ENCODE data around the gene RNF169.

RNF169 gene

GRCh38 chr11:74730571-74731260 is 17.9 kb upstream of the RNF169 start:
- no peak for TF ChIP-seq ZFX (IDR thresholded peaks at IDR 0.05; ENCODE audit: borderline replicate concordance)
- no peak for TF ChIP-seq CTCF (IDR thresholded peaks at IDR 0.05)
- no peak overlapping the region for H3K27ac ChIP-seq

GRCh38 chr11:74731301-74732094 is 17.2 kb upstream of the RNF169 start, which contains the start of gene CHRDL2:
Gene CHRDL2 (minus strand): TSS chr11:74731426. CDS start chr11:74730888, 538 bp downstream.
- TF ChIP-seq CTCF (IDR thresholded peaks at IDR 0.05) (no peak), ZFX (IDR thresholded peaks at IDR 0.05; ENCODE audit: borderline replicate concordance) (no peak)
- H3K27ac ChIP-seq, result no peak within 1 kb of the TSS

GRCh38 chr11:74734559-74734925 is 14.1 kb upstream of the RNF169 start:
- H3K27ac ChIP-seq, result no peak overlapping the region
- no peak for TF ChIP-seq CTCF (IDR thresholded peaks at IDR 0.05)
- TF ChIP-seq ZFX (IDR thresholded peaks at IDR 0.05; ENCODE audit: borderline replicate concordance), result no peak

- TF ChIP-seq CTCF (IDR thresholded peaks at IDR 0.05) (no peak), ZFX (IDR thresholded peaks at IDR 0.05; ENCODE audit: borderline replicate concordance) (no peak)
- no peak overlapping the region for H3K27ac ChIP-seq
These were observed 13.2 kb upstream of the RNF169 start for GRCh38 chr11:74735365-74735928.

- no peak overlapping the region for H3K27ac ChIP-seq
- TF ChIP-seq ZFX (IDR thresholded peaks at IDR 0.05; ENCODE audit: borderline replicate concordance) (no peak), CTCF (IDR thresholded peaks at IDR 0.05) (no peak)
These were observed 12.6 kb upstream of the RNF169 start for GRCh38 chr11:74736031-74736430.

- TF ChIP-seq ZFX (IDR thresholded peaks at IDR 0.05; ENCODE audit: borderline replicate concordance) (no peak), CTCF (IDR thresholded peaks at IDR 0.05) (peak; percentile 94)
- no peak overlapping the region for H3K27ac ChIP-seq
These were observed 8.9 kb upstream of the RNF169 start for GRCh38 chr11:74739546-74740270.
